Stimulated activated CD8-positive, alpha-beta memory T cell treated with anti-CD3 and anti-CD28 coated beads, Interleukin-15, amount 100 ng/mL, for 1 hour (primary cell): ENCODE measurements around the gene ZNF668.
"Not testable (repeated sequence)": the region's sequence is repeated elsewhere in the genome, so short reads cannot be mapped to it uniquely, and the experiment has no call there.

ENCODE experiments used
- DNase-seq: peaks from one replicate; pipeline ENCODE4 v3.0.0-alpha.2; 2020; ENCODE audit warnings: low read depth

Gene ZNF668

GRCh38 chr16:31100876-31101641 lies 27.0 kb upstream of the ZNF668 start:
- not testable (repeated sequence) for DNase-seq

GRCh38 chr16:31099860-31100638 lies 26.0 kb upstream of the ZNF668 start:
- DNase-seq: no peak

DNA sequence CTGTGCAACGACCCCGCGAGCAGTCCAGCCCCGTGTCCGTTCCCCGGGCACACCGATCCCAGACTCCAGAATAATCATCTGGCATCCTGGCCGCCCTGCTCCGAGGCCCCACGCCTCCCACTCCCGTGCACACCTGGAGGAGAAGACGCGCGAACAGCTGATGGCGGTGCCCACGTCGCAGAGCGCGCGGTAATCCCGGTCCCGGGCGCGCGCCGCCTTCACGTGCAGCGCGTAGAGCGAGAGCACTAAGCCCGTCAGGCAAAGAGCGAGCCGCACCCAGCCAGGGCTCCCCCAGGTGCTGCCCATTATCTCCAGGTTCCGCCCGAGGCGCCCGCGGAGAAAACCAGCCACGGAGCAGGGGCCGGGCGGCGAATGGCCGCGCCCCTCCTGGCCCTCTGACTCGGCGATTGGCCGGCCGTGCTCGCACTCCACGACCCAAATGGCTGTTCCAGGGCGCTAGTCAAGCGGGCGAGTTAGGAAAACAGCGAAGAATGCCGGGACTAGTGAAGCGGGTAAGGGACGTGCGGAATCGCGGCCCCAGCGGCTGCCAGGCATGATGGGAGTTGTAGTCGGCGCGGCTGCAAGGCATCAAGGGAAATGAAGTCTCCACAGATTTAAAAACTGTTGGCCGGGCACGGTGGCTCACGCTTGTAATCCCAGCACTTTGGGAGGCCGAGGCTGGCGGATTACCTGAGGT lies 20.5 kb upstream of the ZNF668 start, which contains the start of gene VKORC1:
TSS of gene VKORC1 (minus strand) at position 374 of the 697 bp plus-strand sequence. CDS start at position 306, 68 bp downstream.
- peak; percentile 63 for DNase-seq

- DNase-seq: no peak
Measured at GRCh38 chr16:31094088-31094423, 20.0 kb upstream of the ZNF668 start.

GRCh38 chr16:31093132-31093703 lies 19.2 kb upstream of the ZNF668 start:
- DNase-seq: no peak

GRCh38 chr16:31092330-31092729 lies 18.3 kb upstream of the ZNF668 start:
- DNase-seq: no peak

DNA sequence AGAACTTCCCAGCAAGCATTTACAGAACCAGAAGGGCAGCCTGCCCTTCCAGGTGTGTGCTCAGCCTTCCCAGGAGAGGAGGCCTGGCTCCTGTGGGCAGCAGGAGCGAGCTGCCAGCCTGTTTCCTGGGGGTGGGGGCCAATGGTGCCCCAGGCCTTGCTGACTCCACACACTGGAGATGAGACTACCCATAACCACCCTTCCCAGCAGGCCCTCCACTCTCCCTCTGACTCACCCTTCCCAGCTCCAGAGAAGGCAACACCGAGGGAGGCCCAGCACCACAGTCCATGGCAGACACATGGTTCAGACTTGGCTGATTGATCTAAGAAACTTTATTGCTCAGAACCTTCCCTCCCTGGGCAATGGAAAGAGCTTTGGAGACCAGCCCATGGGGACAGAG lies 16.5 kb upstream of the ZNF668 start:
- DNase-seq: no peak

DNA sequence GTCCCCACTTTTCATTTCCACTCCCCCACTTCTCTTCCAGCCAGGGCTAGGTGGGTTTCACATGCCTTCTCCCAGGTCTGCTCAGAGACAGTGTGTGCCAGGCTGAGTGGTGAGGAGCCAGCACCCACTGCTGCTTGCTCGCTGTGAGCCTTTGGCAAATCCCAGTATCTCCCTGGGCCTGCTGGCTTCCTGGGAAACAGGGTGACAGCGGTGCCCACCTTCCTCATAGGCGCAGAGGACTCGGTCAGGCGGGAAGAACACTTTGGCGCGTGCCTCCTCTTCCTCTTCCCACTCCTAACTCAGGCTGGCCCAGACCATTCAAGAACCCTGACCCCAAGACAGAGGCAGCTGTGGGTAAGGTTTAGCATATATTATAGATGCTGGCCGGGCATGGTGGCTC lies 15.2 kb upstream of the ZNF668 start:
- no peak for DNase-seq

GRCh38 chr16:31088459-31089183 lies 14.6 kb upstream of the ZNF668 start, which contains the start of gene PRSS53:
Gene PRSS53 (minus strand): TSS chr16:31088943. CDS start chr16:31088809, 134 bp downstream.
- no peak for DNase-seq

- no peak for DNase-seq
Measured at GRCh38 chr16:31087971-31088370, 13.9 kb upstream of the ZNF668 start.

DNA sequence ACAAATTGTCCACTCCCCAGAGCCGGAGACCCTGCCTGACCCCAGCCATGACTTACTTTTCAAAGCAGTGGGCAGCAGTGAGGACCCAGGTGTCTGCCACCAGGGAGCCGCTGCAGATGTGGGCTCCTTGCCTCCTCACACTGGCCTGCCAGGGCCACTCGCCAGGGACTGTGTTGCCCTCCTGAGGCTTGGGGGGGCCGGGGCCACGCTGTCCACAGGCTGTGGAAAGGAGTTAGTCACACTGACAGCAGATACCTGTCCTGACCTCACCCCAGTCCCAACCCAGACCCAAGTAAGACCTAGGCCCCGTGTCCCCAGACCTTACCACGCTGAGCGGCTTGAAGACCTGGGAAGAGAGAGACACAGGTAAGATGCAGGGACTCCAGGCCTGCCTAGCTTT lies 13.4 kb upstream of the ZNF668 start:
- no peak for DNase-seq

DNA sequence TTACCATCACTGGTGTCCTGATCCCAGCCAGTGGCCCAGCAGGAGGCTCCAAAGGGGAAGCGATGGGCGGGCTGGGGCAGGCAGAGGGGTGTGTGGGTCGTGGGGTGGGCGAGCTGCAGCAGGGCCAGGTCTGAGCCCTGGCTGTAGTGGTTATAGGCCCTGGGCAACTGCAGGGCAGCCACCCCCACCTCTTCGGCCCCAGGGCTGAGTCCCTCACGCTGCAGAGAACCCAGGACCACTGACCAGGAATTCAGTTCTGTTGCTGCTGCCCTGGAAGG lies 12.5 kb upstream of the ZNF668 start:
- no peak for DNase-seq

DNA sequence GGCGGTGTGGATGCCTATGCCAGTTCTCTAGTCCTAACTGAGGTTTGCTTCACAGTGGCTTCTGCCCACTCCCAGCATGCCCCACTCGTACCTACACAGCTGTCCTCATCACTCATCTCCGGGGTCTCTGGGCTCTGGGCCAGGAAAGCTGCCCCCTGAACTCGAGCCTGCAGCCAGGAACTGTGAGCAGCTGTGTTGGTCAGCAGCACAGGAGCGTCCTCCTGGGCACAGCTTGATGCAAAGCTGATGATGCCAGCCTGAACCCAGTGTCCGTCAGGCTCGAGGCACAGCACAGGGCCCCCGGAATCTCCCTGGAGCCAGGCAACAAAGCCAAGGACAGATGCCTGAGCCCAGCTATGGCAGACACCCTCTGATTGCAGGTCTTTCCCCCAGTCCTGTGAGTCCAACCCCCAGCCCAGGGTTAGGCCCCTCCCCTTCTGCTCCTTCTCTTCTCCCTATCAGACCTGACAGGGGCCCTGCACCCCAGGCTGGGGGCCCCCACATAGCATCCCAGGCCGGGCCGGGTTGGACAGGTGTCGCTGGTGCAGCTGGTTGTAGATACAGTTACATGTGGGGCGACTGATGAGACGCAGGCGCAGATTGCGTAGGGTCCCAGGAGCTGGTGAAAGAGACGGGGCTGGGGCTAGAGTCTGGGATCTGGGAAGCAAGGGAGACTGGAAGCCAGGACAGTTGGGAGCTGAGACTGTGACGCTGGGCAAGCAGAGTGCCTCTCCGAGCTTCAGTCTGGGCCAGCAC lies 12.0 kb upstream of the ZNF668 start:
- DNase-seq: no peak

DNA sequence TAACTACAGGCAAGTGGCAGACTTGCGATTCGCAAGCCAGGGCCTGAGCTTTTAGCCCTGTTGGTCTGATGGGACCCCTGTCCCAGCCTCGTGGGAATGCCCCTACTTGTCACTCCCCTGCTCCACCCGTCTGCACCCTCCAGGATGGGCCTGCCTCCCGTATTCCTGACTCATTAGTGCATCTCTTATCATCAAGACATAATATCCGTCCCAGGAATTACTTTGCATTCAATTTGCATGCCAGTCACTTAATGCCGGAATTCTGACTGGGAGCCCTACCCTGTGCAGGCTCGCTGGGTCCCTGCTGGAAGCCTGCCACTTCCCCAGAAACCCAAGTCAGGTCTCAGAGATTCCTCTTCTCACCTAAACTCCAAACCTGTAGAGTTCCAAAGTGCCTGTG lies 11.4 kb upstream of the ZNF668 start:
- DNase-seq: no peak

- no peak for DNase-seq
Measured at GRCh38 chr16:31084584-31085302, 10.7 kb upstream of the ZNF668 start.

DNA sequence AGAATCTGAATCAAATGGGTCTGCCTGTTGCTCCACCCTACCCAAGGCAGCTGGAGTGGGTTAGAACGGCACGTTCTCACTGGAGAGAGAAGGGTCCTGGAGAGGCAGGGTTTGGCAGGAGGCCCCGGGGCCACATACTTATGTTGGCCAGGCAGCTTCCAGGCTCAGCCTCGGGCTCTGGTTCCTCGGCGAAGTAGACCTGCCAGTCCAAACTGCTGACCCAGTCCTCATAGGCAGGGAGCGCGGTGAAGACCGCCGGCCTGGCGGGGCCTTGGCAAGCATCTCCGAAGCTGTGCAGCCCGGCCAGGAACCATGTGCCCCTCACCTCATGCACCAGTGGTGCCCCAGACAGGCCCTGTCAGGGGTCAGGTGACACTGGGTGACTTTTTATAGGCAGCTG lies 9.9 kb upstream of the ZNF668 start:
- DNase-seq: no peak

GRCh38 chr16:31083556-31083955 lies 9.5 kb upstream of the ZNF668 start:
- DNase-seq: no peak

- no peak for DNase-seq
Measured at GRCh38 chr16:31083081-31083480, 9.0 kb upstream of the ZNF668 start.

DNA sequence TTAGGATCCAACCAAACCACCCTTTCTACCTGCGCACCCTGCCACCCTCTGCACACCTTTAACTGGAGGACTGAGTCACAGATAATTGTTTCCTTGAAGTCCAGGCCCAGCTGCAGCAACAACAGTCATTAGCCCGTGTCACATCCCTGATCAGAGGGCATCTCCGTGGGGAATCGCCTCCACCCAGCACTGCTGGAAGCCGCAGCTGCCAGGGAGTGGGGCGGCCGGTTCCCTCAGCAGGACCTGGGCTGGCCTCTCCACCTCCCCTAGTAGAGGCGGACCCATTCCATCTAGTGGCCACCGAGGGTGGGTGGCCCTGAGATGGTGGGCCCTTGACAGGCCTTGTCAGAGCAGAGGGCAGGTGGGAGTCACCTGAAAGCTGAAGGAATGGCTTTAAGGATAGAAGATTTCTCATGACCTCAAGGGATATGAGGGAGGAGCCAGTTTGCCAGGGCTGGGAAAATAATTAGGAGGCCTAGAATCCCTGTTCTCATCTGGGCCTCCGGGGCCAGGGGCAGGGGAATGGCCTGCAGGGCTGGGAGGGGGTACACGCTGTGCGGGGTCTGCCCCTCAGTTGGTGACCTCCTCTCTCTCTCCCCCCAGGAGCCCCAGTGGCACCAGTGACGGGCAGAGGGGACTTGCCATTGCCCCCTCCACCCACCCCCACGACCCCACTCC lies 8.5 kb upstream of the ZNF668 start:
- no peak for DNase-seq
